ENCODE results near the gene C17orf107.

GRCh38 chr17:4899341-4900230, at the start of gene C17orf107:
- TF ChIP-seq SUZ12 (IDR thresholded peaks at IDR 0.05; ENCODE audit: extremely low read depth, insufficient read depth, insufficient read length): no peak
- no peak for TF ChIP-seq YY1 (IDR thresholded peaks at IDR 0.05; ENCODE audit: insufficient read depth, insufficient read length)
